Endothelial cell of umbilical vein (primary cell): ENCODE results near the gene SLC17A2. TPM values are rescaled to one million over a fixed set of nuclear protein-coding genes. Genes with fewer than 3 reads are reported as not detected.

ENCODE experiments used
- BruUV-seq: library from RNA; stranded (reverse); fragments of 400-500 nt; replicated peaks from 2 replicates; lab custom pipeline; 2021; lab: Mats Ljungman, UMichigan
- CTCF ChIA-PET: fragments of 300-600, 350-600 bp; sonication (Branson Sonifier 250); formaldehyde crosslinking; loops from one replicate; lab custom pipeline; 2021; ENCODE audit warnings: antibody characterized with exemption, inconsistent platforms; lab: Charles Lee
- POLR2A ChIA-PET: fragments of 300-600, 350-600 bp; sonication (Branson Sonifier 250); formaldehyde crosslinking; loops from one replicate; lab custom pipeline; 2021; ENCODE audit warnings: antibody characterized with exemption, inconsistent platforms; lab: Charles Lee
- DNase-seq: peaks from one replicate; pipeline ENCODE4 v3.0.0-alpha.2; 2011; ENCODE audit warnings: low read depth, low spot score
- FAIRE-seq: peaks from 2 replicates; lab custom pipeline; 2011; peaks lifted over from hg19 to GRCh38; lab: Jason Lieb, UNC
- H2AFZ ChIP-seq: 2 replicates; pipeline ENCODE4 v1.6.0; 2012; ENCODE audit warnings: low read depth, low read length, control low read depth, inconsistent platforms
- H3K27ac ChIP-seq: 2 replicates; pipeline ENCODE4 v1.5.1; 2011; ENCODE audit warnings: low read depth, mild to moderate bottlenecking, control low read depth, low read length, moderate library complexity; ENCODE audit not compliant: insufficient read depth
- H3K27me3 ChIP-seq, 2 experiments: 2 replicates each; pipeline versions ENCODE4 v1.6.0 to v1.6.1; 2011; ENCODE audit warnings: low read length in 2 of 2, mixed read lengths in 1 of 2; ENCODE audit not compliant: control insufficient read depth in 2 of 2, insufficient read depth in 2 of 2
- H3K36me3 ChIP-seq, 2 experiments: 2 replicates in 1 of 2; 3 replicates in 1 of 2; pipeline ENCODE4 v1.5.1; 2011; ENCODE audit warnings: low read length in 2 of 2, mild to moderate bottlenecking in 1 of 2, moderate library complexity in 1 of 2; ENCODE audit not compliant: control insufficient read depth in 2 of 2, insufficient read depth in 2 of 2; ENCODE audit errors: extremely low read depth in 1 of 2
- H3K4me1 ChIP-seq: 3 replicates; pipeline ENCODE4 v1.5.1; 2011; ENCODE audit warnings: mild to moderate bottlenecking, low read length; ENCODE audit not compliant: control insufficient read depth, insufficient read depth; ENCODE audit errors: extremely low read depth
- H3K4me2 ChIP-seq: 2 replicates; pipeline ENCODE4 v1.6.1; 2011; ENCODE audit warnings: low read length, control low read depth, mixed read lengths; ENCODE audit not compliant: insufficient read depth
- H3K4me3 ChIP-seq, 3 experiments: fragments of 200-600 bp in 1 of 3; sonication (generic), shearing (Covaris generic) in 1 of 3; replicated peaks in 1 of 3; 2 replicates each; pipeline ENCODE4 v1.5.1; 2011 to 2016; ENCODE audit warnings: control low read depth in 3 of 3, low read length in 3 of 3, mild to moderate bottlenecking in 2 of 3, inconsistent platforms in 1 of 3, low read depth in 1 of 3, moderate library complexity in 1 of 3; ENCODE audit not compliant: insufficient read depth in 1 of 3
- H3K79me2 ChIP-seq: 2 replicates; pipeline ENCODE4 v1.6.0; 2012; ENCODE audit warnings: low read length, inconsistent platforms; ENCODE audit not compliant: control insufficient read depth, insufficient read depth
- H3K9ac ChIP-seq: replicated peaks from 2 replicates; pipeline ENCODE3; 2011; ENCODE audit warnings: low read length, control low read depth; ENCODE audit not compliant: insufficient read depth; ENCODE audit errors: extremely low read depth
- H3K9me1 ChIP-seq: replicated peaks from 3 replicates; pipeline ENCODE4 v1.6.0; 2011; ENCODE audit warnings: mild to moderate bottlenecking, low read length; ENCODE audit not compliant: control insufficient read depth, insufficient read depth; ENCODE audit errors: extremely low read depth
- H3K9me3 ChIP-seq: replicated peaks from 2 replicates; pipeline ENCODE4 v1.5.1; 2012; ENCODE audit warnings: low read length, inconsistent platforms; ENCODE audit not compliant: control insufficient read depth, insufficient read depth
- H4K20me1 ChIP-seq: replicated peaks from 2 replicates; pipeline ENCODE3; 2011; ENCODE audit warnings: mild to moderate bottlenecking, low read length; ENCODE audit not compliant: control insufficient read depth, insufficient read depth; ENCODE audit errors: extremely low read depth
- EZH2 ChIP-seq: IDR thresholded peaks from 2 replicates; pipeline ENCODE4 v1.6.1; 2012; ENCODE audit warnings: borderline replicate concordance, low read depth, mild to moderate bottlenecking, moderate library complexity, low read length, inconsistent platforms; ENCODE audit not compliant: severe bottlenecking
- FOS ChIP-seq: IDR thresholded peaks from 2 replicates; pipeline ENCODE4 v1.6.1; 2011; ENCODE audit warnings: mild to moderate bottlenecking, low read length, moderate library complexity, borderline replicate concordance; ENCODE audit not compliant: insufficient read depth
- GATA2 ChIP-seq: IDR thresholded peaks from 2 replicates; pipeline ENCODE4 v1.7.0; 2011; ENCODE audit warnings: low read depth, mild to moderate bottlenecking, moderate library complexity, mixed read lengths, low read length; ENCODE audit not compliant: insufficient read length, insufficient read depth
- JUN ChIP-seq: IDR thresholded peaks from 2 replicates; pipeline ENCODE4 v1.6.1; 2011; ENCODE audit warnings: borderline replicate concordance, low read depth; ENCODE audit not compliant: insufficient read length, insufficient read depth
- MAX ChIP-seq: IDR thresholded peaks from 2 replicates; pipeline ENCODE4 v1.6.1; 2011; ENCODE audit not compliant: insufficient read depth, insufficient read length
- MYC ChIP-seq: IDR thresholded peaks from one replicate; pipeline ENCODE4 v1.6.1; 2011; ENCODE audit warnings: mild to moderate bottlenecking, low read depth, low read length
- POLR2A ChIP-seq: IDR thresholded peaks from 2 replicates; pipeline ENCODE4 v1.6.1; 2012; ENCODE audit warnings: low read depth, mild to moderate bottlenecking, control low read depth, low read length
- POLR2AphosphoS5 ChIP-seq: IDR thresholded peaks from 2 replicates; pipeline ENCODE4 v1.6.1; 2012; ENCODE audit warnings: low read depth, mild to moderate bottlenecking, control low read depth, low read length, moderate library complexity; ENCODE audit not compliant: insufficient read depth
- dilution Hi-C: fragments of 300-500 bp; cut with MboI; formaldehyde crosslinking; loops from one replicate; pipeline ENCODE4 v1.15.0; 2019; ENCODE audit warnings: low sequenced_read_pairs; ENCODE audit not compliant: extremely low pct_ligation_motif_present
- intact Hi-C: fragments of 100-400 bp; cut with micrococcal nuclease; formaldehyde crosslinking; loops from one replicate; pipeline ENCODE4 v1.10.0; 2022
- polyA plus RNA-seq, 4 experiments: library from polyadenylated mRNA; depleted of rRNA in 3 of 4; stranded (reverse) in 3 of 4; unstranded in 1 of 4; fragments of >200 nt; gene quantifications; 2 replicates each; pipeline versions ENCODE4 v1.2.1 to v1.2.3, GENCODE V29; 2011 to 2012; ENCODE audit warnings: missing spikeins in 1 of 4
- total RNA-seq: library from RNA; stranded (reverse); gene quantifications from 2 replicates; pipeline ENCODE4 v1.2.3, GENCODE V29; 2021
- TF ChIP-seq, protein P1 (sequence below), 2 donors: IDR thresholded peaks; 1 replicate in 1 of 2; 2 replicates in 1 of 2; pipeline ENCODE4 v1.5.1; 2011; ENCODE audit warnings: low read length in 2 of 2, mild to moderate bottlenecking in 2 of 2, moderate library complexity in 2 of 2, control low read depth in 1 of 2, inconsistent platforms in 1 of 2, low read depth in 1 of 2; ENCODE audit not compliant: insufficient read depth in 1 of 2; ENCODE audit errors: extremely low read depth in 1 of 2

SLC17A2 gene
- total and polyA plus RNA-seq, 2 donors (not counting 3 experiments of a cell fraction or from before 2014, with no cell fraction given): not detected

DNA sequence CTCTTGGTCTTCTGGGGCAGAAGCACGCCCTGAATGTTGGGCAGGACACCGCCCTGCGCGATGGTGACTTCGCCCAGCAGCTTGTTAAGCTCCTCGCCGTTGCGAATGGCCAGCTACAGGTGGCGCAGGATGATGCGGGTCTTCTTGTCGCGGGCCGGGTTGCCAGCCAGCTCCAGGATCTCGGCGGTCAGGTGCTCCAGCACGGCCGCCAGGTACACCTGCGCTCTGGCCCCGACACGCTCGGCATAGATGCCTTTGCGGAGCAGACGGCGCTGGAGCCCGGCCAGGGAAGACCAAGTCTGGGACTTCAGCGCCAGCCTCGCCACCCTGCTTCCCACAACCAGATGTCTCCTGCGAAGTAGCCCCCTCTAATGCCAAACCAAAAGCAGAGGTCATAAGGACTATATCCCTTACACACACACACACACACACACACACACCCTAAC is 48.4 kb downstream of the SLC17A2 start:
- dilution Hi-C loops (no loop called here), intact Hi-C loops (no loop called here)
- no peaks in the 10 kb centered on the region for H3K9me3 ChIP-seq
- TF ChIP-seq, protein P1, sequence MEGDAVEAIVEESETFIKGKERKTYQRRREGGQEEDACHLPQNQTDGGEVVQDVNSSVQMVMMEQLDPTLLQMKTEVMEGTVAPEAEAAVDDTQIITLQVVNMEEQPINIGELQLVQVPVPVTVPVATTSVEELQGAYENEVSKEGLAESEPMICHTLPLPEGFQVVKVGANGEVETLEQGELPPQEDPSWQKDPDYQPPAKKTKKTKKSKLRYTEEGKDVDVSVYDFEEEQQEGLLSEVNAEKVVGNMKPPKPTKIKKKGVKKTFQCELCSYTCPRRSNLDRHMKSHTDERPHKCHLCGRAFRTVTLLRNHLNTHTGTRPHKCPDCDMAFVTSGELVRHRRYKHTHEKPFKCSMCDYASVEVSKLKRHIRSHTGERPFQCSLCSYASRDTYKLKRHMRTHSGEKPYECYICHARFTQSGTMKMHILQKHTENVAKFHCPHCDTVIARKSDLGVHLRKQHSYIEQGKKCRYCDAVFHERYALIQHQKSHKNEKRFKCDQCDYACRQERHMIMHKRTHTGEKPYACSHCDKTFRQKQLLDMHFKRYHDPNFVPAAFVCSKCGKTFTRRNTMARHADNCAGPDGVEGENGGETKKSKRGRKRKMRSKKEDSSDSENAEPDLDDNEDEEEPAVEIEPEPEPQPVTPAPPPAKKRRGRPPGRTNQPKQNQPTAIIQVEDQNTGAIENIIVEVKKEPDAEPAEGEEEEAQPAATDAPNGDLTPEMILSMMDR (IDR thresholded peaks at IDR 0.05; ENCODE audit: extremely low read depth in 1 of 2, insufficient read depth in 1 of 2, low read depth in 1 of 2, low read length in 2 of 2): no peak
- H3K4me1 ChIP-seq: no peaks in the 10 kb centered on the region
- FAIRE-seq (no peak), DNase-seq (peak; percentile 24)
- no peaks in the 10 kb centered on the region for H3K9me1 ChIP-seq
- H3K27me3 ChIP-seq: no peaks in the 10 kb centered on the region
- no peaks in the 10 kb centered on the region for H4K20me1 ChIP-seq
- no peak overlapping the region for H3K4me2 ChIP-seq
- H3K36me3 ChIP-seq: no peaks in the 10 kb centered on the region
- no peak overlapping the region for H3K27ac ChIP-seq
- ChIA-PET CTCF (interaction anchor here (1.0 kb wide), 1 partner anchor 8 kb away, joined by 4 read pairs; no protein-coding TSS in a partner anchor), POLR2A (no interaction called here)
- no peak overlapping the region for H3K9ac ChIP-seq
- H3K4me3 ChIP-seq: no peak overlapping the region
- BruUV-seq: no TSS peak
- peak overlapping the region; percentile 20 for H2AFZ ChIP-seq
- no peaks in the 10 kb centered on the region for H3K79me2 ChIP-seq

DNA sequence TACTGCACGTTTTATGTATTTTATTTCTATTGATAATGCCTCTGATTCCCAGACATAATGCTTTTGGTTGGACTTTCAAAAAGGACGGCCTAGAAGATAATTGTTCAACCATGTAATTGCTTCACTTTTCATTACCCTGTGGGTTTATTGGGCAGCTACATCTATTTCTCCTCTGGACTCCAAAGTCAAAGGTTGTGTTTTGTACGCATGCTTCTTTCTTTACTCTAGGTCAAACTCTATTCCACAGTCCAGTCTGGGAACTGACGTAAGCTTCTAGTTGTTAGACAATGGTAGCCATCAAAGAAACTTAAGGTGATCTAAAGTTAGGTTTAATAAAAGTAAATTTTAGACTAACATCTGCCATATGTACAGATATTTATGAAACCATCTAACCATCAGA is 49.9 kb downstream of the SLC17A2 start:
- Histone ChIP-seq H3K4me3 (no peak overlapping the region), H3K9me3 (no peaks in the 10 kb centered on the region), H4K20me1 (no peaks in the 10 kb centered on the region), H3K27me3 (peaks cover 0 to 3% of the 10 kb centered on the region in 2 experiments), H3K4me2 (no peak overlapping the region), H3K27ac (no peak overlapping the region), H3K4me1 (no peaks in the 10 kb centered on the region), H3K79me2 (no peaks in the 10 kb centered on the region), H2AFZ (no peak overlapping the region), H3K9me1 (no peaks in the 10 kb centered on the region), H3K36me3 (no peaks in the 10 kb centered on the region), H3K9ac (no peak overlapping the region)
- no peak for FAIRE-seq
- intact Hi-C loops: no loop called here
- BruUV-seq: no TSS peak
- dilution Hi-C loops: no loop called here
- ChIA-PET CTCF (interaction anchor here (1.7 kb wide), 1 partner anchor 92 kb away, joined by 5 read pairs; no protein-coding TSS in a partner anchor), POLR2A (no interaction called here)
- no peak for DNase-seq
- TF ChIP-seq GATA2 (no peak), FOS (no peak), POLR2AphosphoS5 (no peak), EZH2 (no peak), MYC (no peak), JUN (no peak), POLR2A (no peak), MAX (no peak)
- TF ChIP-seq, protein P1 (IDR thresholded peaks at IDR 0.05; ENCODE audit: extremely low read depth in 1 of 2, insufficient read depth in 1 of 2, low read depth in 1 of 2, low read length in 2 of 2): no peak
